ENCODE measurements around the gene RALY.
"Not testable (repeated sequence)": the region's sequence is repeated elsewhere in the genome, so short reads cannot be mapped to it uniquely, and the experiment has no call there.

RALY gene

DNA sequence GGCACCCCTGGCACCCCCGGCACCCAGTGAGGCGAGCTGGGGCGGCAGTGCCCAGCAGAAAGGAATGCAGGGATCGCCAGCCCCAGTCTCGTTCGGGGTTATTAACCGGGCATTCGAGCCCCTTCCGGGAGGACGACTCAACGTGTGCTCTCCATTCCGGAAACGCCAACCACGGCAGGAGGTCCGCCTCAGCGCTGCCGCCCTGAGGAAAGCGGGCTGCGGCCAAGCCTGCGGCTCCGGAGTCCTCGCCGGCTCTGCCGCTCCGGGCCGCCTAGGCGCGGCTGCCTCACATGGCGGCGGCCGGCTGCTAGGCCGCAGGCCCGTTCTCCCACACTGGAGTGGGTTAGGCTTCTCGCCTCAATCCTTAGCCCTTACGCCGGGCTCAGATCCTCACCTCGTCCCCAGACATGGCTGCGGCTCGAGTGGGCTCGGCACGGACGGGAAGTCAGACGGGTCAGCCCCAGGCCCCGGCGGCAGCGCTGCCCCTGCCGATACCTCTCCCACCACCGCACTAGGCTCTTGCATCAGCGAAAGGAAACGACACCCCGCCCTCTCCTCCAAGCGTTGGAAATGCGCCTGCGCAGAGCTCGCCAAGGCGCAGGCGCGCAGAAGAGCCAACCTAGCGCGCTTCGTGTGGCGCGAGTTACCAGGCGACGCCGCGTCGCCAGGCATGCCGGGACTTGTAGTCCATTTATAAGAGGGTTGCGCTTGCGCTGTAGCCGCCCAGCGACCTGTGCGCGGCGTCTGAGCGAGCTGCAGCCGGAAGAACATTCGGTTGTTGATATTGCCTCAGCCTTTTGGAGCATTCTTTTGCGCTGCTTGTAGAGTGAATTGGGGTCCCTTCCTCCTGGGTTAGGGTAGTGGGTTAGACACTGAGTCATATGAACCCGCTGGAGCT lies 118.2 kb downstream of the RALY start, which contains the start of gene EIF2S2:
TSS of gene EIF2S2 (minus strand) at position 542 of the 898 bp plus-strand sequence. CDS start at position 409, 133 bp downstream.
- peak; percentile 88 for DNase-seq

DNA sequence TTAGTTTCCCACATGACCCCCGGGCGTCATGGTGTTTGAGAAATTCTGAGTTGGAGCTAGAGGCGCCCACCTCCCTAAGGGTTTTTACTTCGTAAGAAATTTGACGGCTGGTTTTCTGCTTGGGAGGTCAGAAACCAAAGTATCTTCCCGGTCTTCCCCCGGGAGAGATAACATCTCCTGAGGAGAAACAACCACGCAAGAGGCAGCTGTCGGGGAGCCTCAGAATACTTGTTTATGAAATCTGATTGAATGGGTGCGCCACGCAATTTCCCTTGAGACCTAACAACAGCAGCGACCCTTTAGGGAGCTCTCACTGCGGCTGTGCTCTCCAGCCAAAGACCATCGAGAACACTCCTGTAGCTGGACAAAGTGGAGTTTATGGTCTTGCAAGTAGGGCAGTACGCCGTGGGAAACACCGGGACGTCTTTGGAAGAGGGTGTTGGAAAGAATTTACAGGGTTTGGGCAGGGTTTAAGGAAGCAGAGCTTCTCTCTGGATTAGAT lies 118.9 kb downstream of the RALY start:
- no peak for DNase-seq

DNA sequence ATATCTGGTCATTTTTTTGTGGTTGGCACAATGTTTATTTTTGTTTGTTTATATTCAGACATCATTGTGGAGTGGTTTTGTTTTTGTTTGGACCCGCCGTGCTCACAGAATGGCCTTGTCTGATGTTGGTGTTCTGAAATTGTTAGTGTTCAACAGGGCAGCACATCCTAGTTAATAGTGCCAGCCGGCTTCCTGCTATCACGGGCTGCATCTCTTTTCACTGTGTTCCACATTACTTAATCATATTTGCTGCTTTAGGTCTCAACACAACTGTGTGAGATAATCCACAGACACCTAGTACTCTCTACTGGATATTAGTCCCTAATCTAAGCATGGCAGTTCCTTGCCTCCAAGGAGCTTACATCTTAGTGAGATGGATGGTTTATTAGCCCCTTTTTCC lies 121.1 kb downstream of the RALY start:
- no peak for DNase-seq

- no peak for DNase-seq
These were observed 121.5 kb downstream of the RALY start for GRCh38 chr20:34115232-34115631.

DNA sequence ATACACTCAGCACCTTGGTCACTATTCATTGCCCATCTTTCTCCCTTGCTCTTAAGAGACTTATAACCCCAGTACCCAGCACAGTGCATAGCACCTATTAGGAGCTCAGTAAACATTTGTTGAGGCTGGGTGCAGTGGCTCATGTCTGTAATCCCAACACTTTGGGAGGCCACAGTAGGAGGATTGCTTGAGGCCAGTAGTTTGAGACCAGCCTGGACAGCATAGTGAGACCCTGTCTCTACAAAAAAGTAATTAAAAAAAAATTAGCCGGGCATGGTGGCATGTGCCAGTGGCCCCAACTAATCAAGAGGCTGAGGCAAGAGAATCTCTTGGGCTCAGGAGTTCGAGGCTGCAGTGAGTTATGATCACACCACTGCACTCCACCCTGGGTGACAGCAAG lies 126.5 kb downstream of the RALY start:
- no peak for DNase-seq

- no peak for DNase-seq
These were observed 128.7 kb downstream of the RALY start for GRCh38 chr20:34122274-34122980.

DNA sequence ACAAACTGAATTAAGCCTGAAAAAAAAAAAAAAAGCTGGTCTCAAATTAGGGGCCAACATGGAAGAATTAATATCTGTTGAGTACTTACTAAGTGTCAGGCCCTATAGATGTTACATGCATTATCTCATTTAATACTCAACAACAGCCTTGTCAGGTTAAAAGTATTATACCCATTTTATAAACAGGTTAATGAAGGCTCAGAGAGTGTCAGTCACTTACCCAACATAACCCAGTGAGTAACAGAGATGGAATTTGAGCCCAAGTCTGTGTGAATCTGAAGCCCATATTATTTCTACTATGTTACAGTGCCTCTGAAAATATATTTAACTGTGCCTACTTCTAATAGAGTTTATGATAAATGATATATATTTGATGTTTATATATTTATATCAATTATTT lies 129.6 kb downstream of the RALY start:
- DNase-seq = no peak

DNA sequence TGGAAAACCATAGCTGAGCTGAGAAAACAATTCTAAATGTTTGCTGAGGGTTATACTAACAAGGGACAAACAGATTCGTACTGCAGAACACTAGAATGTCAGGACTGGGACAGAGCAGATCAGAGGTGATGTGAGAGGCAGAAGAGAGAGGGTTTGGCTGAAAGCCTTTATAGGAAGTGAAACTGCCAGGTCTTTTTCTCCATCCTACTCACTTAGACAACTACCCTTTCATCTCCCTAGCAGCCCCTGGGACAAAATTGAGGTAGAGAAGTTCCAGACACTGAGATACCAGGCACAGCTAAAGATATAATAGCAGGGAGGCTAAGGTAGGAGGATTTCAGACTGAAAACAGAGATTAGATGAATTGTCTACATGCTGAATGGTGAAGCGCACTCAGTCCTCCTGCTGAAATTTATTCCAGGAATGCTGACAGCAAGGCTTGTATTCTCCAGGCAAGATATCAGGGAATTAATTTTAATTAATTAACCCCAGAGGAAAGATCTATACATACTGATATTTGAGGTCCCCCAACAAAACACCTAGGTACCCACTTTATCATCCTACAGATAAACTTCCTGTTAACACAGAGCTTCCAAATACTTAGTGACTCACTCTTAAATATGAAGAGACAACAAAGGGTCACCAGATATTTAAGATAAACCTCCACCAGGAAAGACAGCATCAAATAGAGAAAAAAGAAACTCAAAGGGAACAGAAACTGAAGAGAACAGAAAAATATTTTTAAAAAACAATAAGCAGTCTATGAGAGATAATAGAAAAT lies 130.9 kb downstream of the RALY start:
- no peak for DNase-seq

GRCh38 chr20:34127792-34128191 lies 134.1 kb downstream of the RALY start:
- no peak for DNase-seq

DNA sequence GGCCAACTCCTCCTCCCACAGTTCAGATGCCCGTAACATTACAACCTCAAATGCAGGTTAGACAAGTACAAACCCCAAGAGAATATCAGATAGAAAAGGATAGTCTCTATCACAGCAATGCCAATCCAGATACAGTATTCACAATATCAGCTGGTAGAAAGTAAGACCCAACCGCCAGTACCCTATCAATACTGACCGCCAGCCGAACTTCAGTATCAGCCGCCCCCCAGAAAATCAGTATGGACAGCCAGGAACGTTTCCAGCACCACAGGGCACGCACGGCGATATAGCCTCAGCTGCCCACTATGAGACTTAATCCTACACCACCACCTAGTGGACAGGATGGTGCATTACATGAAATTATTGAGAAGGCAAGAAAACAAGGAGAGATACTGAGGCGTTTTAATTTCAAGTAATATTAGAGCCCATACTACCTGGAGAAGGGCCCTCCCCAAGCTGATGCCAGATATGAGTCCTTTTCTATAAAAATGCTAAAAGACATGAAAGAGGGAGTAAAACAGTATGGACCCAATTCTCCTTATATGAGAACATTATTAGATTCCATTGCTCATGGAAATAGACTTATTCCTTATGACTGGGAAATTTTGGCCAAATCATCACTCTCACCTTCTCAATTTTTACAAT lies 135.9 kb downstream of the RALY start:
- peak; percentile 75 for DNase-seq

DNA sequence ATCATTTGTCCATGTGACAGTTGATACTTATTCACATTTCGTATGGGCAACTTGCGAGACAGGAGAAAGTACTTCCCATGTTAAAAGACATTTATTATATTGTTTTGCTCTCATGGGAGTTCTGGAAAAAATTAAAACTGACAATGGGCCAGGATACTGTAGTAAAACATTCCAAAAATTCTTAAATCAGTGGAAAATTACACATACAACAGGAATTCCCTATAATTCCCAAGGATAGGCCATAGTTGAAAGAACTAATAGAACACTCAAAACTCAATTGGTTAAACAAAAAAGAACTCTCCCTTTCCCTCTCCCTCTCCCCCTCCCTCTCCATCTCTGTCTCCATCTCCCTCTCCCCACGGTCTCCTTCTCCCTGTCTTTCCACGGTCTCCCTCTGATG lies 137.8 kb downstream of the RALY start:
- no peak for DNase-seq

DNA sequence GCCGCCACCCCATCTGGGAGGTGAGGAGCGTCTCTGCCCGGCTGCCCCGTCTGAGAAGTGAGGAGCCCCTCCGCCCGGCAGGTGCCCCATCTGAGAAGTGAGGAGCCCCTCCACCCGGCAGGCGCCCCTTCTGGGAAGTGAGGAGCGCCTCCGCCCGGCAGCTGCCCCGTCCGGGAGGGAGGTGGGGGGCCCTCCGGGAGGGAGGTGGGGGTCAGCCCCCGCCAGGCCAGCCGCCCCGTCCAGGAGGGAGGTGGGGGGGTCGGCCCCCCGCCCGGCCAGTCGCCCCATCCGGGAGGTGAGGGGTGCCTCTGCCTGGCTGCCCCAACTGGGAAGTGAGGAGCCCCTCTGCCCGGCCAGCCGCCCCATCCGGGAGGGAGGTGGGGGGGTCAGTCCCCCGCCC lies 138.8 kb downstream of the RALY start:
- not testable (repeated sequence) for DNase-seq

- not testable (repeated sequence) for DNase-seq
These were observed 139.2 kb downstream of the RALY start for GRCh38 chr20:34132943-34133342.

GRCh38 chr20:34133365-34133860 lies 139.7 kb downstream of the RALY start:
- DNase-seq = not testable (repeated sequence)
